Erythroblast (primary cell): Measurements from ENCODE around the gene PLCL1.

Experiments
- DNase-seq, 2 experiments: peaks; one replicate each; lab custom pipeline; 2025; lab: John Stamatoyannopoulos, UW
- GATA1 ChIP-seq: IDR thresholded peaks from 2 replicates; pipeline ENCODE4 v1.6.1; 2011; ENCODE audit warnings: low read depth, mild to moderate bottlenecking, control low read depth, low read length, moderate library complexity
- POLR2A ChIP-seq: IDR thresholded peaks from 2 replicates; pipeline ENCODE4 v1.6.1; 2011; ENCODE audit warnings: mild to moderate bottlenecking, low read length

The PLCL1 gene

GRCh38 chr2:197925204-197925603 lies 120.8 kb downstream of the PLCL1 start:
- no peak for DNase-seq
- TF ChIP-seq POLR2A, result no peak
- TF ChIP-seq GATA1, result no peak

DNA sequence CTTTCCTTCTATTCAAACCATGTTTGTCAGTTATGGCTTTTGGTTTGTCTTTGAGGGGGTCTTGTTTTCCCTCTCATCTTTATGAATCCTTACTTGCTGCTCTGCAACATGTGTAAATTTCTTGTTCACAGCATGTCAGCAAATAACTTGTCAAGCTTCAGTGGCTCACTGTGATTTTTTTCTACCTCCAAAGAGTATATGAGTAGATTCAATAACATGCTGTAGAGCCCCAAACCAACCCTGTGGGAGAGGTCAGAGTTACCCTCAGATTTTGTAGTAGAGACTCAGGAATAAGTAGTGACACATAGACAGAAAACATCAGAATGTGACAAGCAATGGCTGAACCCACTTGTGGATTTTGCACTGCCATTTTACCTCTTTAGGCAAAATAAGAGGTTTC lies 121.6 kb downstream of the PLCL1 start:
- no peak for DNase-seq
- TF ChIP-seq POLR2A (no peak), GATA1 (no peak)

DNA sequence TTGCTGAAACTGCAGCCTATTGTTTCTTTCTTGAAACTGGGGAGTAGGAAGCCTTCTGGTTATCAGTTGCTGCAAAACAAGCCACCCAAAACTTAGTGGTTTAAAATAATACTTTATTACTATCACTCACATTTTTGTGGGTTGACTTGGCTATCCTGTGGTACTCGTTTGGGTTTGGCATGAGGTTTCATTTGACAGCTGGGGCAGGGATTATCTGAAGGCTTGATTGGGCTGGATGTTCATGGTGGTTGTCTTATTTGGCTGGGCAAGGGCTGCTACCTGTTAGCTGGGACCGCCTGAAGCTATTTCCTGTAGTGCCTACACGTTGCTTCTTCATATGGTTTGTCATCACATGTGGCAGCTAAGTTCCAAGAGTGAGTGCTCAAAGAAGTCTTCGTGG lies 122.3 kb downstream of the PLCL1 start:
- no peak for TF ChIP-seq GATA1
- no peak for TF ChIP-seq POLR2A
- DNase-seq, result no peak

GRCh38 chr2:197927994-197928393 lies 123.6 kb downstream of the PLCL1 start:
- TF ChIP-seq GATA1, result no peak
- DNase-seq, result peak in 1 of 2 experiments; percentile 17

GRCh38 chr2:197929008-197929885 lies 124.9 kb downstream of the PLCL1 start:
- DNase-seq, result peak; percentile 81 to 83
- TF ChIP-seq GATA1 (no peak), POLR2A (no peak)

DNA sequence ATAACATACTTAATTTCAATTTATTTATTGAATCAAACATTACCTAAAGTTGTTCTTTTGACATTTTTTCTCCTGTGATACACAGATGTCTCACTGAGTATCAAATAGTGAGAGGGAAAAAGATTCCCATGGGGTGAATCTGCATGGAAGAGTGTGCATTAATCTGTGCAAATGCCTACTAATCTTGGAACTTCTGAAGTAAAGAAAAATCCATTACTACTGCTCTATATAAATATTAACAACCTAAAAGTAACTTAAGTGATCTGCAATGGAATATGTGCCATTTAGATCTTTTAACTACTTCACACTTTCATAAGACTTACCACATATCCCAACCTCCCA lies 125.5 kb downstream of the PLCL1 start:
- peak in 1 of 2 experiments; percentile 43 for DNase-seq
- TF ChIP-seq GATA1, result no peak
- no peak for TF ChIP-seq POLR2A

DNA sequence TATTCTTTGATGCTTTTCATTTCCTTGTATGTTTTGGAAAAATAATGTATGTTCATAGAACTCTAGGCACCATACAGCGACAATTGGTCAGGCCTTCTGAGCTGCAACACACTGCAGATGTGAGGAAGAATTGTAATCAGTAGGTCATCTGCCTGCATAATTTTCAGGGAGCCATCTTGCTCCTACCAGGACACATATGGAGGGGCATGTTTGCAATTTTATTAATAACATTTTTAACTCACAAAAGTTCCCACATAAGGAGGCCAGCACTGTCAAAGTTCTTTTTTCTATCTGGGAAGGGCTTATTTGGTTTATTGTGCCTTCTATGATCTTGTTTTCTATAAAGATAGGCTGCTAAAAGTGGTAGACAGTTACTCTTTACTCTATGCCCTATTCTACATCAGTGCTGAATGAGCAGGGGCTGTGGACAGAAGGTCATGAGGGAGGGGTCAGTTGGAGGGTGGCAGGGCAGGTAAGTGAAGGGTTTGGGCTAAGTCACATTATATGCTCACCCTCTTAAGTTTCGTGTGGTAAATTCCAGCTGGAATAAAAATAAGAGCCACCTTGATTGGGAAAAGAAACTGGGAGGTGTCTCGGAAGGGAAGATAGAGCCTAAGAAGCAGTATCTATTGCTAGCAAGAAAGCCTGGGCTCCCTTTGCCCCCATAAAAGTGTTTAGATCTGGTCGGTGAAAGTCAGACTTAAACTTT lies 126.3 kb downstream of the PLCL1 start:
- TF ChIP-seq GATA1 (no peak), POLR2A (no peak)

DNA sequence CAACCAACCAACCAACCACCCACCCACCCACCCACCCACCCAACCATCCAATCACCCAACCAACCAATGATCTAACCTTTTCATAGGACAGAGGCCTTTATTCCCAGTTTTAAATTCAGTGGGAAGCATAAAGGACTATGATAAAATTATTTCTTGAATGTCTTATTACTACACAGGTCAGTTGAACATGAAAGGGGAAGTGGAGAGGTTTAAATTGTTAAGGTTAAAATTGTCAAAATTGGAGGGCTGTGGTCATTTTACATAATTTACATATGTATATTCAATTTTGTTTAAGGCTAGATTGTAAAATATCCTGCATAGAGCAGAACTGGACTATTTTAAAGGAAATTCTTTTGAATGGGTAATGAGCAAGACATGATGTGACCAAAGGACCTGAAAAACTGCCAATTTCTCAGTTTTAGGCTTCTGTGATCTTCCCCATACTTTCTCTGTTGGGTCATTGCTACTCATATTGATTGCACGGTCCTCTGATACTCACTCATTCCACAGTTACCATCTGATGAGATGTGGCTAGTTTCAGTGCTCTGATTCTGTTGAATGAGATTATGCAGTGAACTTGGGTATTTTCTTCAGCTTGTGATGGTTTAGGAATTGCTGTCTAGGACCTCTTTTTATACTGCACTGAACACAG lies 127.4 kb downstream of the PLCL1 start:
- TF ChIP-seq POLR2A (no peak), GATA1 (no peak)
- no peak for DNase-seq

More for the DNA sequence above, 126.3 kb downstream of the PLCL1 start:
- no peak for DNase-seq

DNA sequence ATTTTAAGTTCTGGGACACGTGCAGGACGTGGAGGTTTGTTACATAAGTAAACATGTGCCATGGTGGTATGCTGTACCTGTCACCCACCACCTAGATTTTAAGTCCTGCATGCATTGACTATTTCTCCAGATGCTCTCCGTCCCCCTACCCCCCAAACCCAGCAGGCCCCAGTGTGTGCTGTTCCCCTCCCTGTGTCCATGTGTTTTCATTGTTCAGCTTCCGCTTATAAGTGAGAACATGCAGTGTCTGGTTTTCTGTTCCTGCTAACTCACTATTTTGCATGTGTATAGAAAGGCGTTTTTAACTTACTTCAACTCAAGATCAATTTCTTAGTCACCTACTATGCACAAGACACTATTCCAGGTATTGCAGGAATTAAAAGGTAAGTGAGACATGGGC lies 128.0 kb downstream of the PLCL1 start:
- DNase-seq, result no peak
- TF ChIP-seq GATA1, result no peak
- TF ChIP-seq POLR2A, result no peak

DNA sequence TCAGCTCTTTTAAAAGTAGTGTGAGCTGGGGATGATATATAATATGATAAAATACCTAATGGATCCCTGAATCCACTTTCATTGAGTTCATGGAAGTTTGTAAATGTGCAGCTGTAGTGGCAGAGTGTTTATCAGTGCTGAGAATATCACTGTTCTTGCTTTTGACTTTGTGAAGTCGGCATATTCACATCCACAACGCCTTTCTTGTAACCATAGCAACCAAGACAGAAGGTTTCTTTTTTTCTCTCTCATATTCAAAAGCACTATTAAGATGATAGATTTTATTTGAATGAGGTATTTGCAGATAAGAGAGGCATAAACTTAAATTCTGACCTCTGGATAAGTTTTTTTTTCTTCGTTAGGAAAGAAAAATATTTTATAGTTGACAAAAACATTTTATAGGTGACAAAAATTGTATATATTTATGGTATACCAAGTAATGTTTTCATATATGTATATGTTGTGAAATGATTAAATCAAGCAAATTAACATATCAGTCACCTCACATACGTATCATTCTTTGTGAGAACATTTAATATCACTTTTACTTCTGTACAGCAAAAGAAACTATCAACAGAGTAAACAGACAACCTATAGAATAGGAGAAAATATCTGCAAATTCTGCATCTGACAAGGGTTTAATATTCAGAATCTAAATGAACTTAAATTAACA lies 130.0 kb downstream of the PLCL1 start:
- DNase-seq, result no peak
- TF ChIP-seq GATA1 (no peak), POLR2A (no peak)

DNA sequence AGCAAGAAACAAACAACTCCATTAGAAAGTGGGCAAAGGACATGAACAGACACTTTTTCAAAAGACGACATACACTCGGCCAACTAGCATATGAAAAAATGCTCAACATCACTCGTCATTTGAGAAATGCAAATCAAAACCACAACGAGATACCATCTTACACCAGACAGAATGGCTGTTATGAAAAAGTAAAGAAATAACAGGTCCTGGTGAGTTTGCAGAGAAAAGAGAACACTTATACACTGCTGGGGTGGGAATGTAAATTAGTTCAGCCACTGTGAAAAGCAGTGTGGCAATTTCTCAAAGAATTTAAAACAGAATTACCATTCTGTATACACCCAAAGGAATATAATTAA lies 130.5 kb downstream of the PLCL1 start:
- TF ChIP-seq GATA1, result no peak
- TF ChIP-seq POLR2A, result no peak
- DNase-seq, result no peak

DNA sequence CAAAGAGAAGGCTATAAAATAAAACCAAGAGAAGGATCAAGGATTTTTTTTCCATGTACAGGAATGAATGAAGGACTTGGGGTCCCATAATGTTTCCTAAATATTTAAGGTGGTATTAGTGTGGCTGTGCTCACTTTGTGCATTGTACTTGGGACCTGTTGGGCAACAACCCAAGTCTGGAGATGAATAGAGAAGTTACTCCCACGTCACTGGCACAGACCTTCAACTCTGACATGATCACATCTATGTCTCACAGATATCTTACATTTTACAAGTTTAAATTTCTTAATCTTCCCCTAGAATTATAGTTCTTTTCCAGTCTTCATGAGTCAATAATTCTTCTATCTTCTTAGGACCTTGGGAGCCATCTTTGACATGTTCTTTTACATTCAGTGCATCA lies 133.4 kb downstream of the PLCL1 start:
- TF ChIP-seq POLR2A (no peak), GATA1 (no peak)
- no peak for DNase-seq

GRCh38 chr2:197938555-197938954 lies 134.2 kb downstream of the PLCL1 start:
- no peak for TF ChIP-seq GATA1
- no peak for TF ChIP-seq POLR2A
- no peak for DNase-seq

DNA sequence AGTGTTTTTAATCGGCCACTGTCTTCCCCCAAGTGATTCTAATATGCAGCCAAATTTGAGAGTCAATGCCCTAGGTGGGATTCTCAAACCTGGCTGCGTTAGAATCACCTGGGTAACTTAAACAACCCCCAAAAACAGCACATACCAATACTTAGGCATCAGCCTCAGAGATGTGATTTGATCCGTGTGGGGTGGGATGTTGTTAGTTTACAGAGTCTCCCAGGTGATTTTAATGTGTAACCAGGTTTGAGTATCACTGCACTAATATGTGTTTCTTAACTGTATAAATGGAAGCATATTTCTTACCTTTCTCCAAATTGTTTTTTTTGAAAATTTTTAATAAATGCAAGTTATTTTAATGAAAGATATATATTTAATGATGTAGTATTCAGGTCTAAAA lies 135.4 kb downstream of the PLCL1 start:
- no peak for DNase-seq
- no peak for TF ChIP-seq GATA1
- TF ChIP-seq POLR2A, result no peak
